Epidermal melanocyte (primary cell): ENCODE measurements around the gene SH3BGRL2.
"Not testable (repeated sequence)": the region's sequence is repeated elsewhere in the genome, so short reads cannot be mapped to it uniquely, and the experiment has no call there.

ENCODE experiments used
- DNase-seq: peaks from one replicate; pipeline ENCODE4 v3.0.0; 2011; ENCODE audit warnings: low spot score; ENCODE audit not compliant: insufficient read length

Gene SH3BGRL2

DNA sequence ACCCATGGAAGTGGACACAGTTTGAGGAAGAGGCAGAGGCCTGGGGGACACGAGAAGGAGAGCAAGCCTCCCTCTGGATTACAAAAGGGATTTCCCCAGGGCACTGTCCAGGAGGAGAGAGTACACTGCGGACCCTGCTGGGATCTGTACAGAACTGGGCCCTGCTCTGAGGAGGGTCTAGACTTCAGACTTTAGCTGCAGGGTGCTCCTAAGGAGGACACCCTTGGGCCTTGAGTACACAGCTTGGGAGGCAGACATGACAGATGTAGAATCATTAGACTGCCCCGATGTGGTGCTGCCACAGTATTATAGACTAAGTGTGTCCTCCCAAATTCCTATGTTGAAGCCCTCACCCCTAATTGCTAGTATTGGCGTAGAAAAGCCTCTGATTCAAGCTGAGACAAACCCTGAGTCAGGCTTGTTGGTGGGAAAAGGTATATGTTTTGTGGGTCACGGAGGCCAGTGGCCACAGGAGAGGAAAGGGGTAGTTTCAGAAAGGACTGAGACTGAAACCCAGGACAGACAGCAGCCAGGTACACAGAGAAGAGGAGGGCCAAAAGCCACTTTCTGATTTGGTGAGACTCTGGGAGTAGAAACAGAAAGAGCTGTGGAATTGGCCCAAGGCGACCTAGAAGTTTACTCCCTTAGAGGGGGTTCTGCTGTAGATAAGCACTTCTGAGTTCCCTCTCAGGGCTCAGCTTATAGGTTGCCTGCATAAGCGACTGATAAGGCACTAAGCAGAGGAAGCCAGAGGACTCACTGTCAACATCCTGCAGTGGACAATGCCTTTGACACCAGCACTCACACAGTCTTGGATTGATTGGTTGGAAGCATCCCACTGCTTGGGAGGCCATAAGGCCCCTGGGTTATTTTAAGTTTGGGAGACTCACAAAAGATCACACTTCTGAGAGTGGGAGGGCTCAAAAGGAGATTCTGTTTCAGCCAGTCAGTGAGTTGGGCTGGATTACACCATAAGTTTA lies 16.5 kb upstream of the SH3BGRL2 start:
- no peak for DNase-seq

GRCh38 chr6:79617518-79617941 lies 13.6 kb upstream of the SH3BGRL2 start:
- no peak for DNase-seq

- DNase-seq = not testable (repeated sequence)
Measured at GRCh38 chr6:79618425-79618824, 12.7 kb upstream of the SH3BGRL2 start.

DNA sequence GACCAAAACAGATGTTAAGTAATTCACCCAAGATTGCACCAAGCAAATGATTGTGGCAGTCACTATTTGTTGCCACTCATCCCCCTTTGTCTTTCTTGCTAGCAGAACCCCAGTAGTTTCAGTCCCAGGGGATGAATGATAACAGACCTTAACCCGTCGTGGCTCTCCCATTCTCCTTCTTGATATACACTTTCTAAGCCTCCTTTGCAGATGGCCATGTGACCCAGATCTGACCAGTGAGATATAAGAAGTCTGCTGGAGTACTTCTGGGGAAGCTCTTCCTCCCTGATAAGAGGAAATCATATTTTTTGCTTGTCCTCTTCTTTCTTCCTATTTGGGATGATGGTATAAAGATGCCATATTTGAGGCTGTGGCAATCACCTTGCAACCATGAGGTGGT lies 9.6 kb upstream of the SH3BGRL2 start:
- no peak for DNase-seq

GRCh38 chr6:79622364-79622763 lies 8.8 kb upstream of the SH3BGRL2 start:
- no peak for DNase-seq

DNA sequence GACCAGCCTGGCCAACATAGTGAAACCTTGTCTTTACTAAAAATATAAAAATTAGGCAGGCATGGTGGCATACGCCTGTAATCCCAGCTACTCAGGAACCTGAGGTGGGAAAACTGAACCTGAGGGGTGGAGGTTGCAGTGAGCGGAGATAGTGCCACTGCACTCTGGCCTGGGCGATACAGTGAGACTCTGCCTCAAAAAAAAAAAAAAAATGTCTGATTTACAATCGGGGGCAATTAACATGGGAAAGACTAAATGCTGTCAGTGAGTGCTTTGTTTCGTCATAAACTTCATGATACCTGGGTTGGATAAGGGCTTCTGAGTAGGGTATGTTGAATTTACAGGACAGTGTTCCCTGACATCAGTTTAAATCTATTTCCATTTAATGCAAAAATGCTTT lies 8.0 kb upstream of the SH3BGRL2 start:
- DNase-seq = no peak

DNA sequence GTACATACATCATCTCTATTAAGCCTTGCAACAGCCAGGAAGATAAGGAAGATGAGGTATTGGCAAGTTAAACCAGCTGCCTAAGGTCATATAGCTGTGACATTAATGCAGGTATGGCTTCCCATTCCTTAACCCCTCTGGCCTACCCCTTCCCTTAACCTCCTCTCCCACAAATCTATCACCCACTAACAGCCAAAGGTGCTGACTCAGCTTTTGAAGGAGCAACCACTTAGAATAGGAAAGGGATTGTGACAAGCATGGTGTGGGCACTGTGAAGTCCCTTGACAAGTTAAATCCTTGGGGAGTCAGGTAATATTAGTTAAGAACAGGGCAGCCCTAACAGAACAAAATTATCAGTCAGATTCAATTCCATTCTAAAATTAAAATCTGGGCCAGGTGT lies 5.4 kb upstream of the SH3BGRL2 start:
- no peak for DNase-seq

DNA sequence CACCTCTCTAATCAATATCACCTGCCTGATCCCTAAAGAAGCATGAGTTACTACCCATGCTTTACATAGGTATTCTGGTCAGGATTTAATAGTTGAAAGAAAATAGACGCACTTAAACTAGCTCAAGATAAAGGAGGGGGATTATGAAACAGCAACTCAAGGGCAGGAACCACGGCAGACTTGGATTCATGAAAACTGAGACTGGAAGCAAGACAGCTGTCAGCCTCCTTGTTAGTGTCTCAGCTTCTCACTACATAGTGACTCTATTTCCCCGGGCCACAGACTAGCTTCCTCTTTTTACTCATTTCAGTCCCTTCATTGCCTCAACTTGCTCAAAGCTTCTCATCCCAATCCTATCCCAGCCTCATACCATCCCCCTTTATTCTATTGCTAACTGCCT lies 4.3 kb upstream of the SH3BGRL2 start:
- DNase-seq = no peak

DNA sequence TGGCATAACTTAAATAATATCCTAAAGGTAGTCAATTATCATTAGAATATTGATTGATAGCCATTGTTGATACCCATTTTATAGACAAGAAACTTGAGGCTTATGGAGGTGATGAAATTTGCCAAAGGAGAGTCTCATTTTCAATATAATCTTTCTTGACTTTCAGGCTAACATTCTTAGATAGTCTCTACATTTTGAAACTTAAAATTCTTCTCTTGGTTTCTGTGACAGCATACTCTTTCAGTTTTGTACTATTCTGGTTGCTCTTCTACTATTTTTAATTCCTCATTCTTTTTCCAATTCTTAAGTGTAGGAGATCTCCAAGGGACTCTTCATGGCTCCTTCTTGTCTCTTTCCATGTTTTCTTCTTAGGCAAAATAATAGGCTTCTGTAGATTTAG lies 3.7 kb upstream of the SH3BGRL2 start:
- no peak for DNase-seq

DNA sequence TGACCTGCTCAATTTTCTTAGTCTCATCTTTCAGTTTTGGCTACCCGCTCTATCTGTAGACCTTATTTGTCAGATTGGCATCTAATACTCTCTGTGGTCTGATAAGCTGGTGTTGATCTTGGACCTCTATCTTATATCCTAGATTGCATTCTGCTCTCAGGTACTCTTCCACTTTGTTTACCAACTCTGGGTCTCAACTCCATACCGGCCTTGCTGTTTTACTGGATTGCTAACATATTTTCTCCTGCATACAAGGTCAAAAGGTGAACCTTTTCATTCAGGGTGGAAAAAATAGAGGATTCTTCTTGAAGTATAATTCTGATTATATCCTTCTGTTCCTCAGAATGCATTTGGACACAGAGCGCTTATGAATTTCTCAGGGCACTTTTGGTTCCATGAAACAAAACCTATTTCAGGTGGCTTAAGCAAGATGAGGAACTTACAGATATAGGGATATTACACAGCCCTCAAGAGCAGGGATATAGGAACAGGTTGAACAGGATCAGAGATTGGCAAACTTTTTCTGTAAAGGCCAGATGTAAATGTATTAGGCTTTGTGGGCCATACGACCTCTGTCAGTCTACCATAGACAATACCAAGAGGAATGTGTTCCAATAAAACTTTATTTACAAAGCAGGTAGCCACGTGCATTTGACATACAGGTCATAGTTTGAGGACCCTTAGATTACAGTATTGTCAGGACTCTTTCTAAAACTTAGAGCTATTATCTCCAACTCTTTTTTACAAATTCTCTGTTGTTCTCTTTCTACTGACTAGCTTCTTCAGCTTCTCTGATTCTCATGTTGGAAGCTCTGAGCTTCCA lies 2.5 kb upstream of the SH3BGRL2 start:
- DNase-seq = no peak

DNA sequence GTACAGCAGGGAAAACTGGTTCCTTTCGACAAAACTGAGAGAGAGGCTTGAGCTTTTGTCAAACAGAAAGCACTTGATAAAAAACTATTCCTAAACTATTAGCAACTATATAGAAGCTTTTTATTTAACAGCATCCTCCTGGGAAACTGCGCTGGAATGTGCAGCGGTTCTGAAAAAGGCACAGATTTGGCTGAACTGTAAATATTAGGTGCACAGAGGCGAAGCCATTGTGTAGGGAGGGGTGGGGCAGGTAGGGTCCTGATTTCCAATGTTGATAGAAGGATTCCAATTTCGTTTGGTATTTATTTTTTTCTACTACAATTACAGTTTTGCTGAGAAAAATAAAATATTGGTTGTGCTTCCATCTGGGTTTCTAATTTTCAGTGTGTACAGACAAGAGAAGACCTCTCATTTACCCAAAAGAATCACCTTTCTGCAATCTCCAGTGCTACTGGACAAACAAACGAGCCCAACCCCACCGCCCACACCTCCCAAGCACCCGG lies 698 bp upstream of the SH3BGRL2 start:
- DNase-seq = no peak

DNA sequence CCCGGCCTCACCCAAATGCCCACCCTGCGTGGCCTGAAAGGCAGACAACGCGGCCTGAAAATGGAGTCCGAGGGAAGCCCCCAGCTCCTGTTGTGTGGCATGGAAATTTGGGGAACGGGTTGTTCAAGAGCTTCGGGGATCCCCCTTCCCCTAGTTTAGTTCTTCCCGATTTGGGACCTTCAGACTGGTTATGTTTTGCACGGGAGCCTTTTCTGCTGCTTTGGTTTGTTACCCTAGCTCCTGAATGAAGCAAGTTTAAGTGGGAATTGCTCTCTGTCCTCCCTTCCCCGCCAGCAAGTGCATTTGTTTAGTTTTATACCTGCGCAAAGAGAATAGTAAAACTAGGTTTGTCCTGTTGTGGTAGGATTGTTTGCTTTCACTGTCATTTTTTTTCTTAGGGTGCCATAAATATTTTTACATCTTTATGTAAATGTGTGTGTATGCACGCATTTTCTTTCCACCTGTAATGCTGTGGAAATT lies 604 bp downstream of the SH3BGRL2 start:
- DNase-seq = no peak

- DNase-seq = no peak
Measured at GRCh38 chr6:79632580-79632979, 1.5 kb downstream of the SH3BGRL2 start.

GRCh38 chr6:79634491-79635231 lies 3.5 kb downstream of the SH3BGRL2 start:
- no peak for DNase-seq

DNA sequence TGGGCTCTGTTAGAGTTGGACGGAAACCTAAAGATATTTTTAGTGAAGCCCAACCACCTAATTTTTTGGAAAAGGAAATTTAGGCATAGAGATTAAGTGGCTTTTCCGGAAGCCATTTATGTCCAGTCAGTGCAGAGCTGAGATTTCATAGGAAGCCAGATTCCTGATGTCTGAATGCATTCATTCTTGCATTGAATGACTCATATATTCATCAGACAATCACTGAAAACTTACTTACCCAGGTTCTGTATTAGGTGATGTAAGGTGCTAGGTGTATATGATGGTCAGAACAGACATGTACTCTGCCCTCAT lies 4.1 kb downstream of the SH3BGRL2 start:
- no peak for DNase-seq

DNA sequence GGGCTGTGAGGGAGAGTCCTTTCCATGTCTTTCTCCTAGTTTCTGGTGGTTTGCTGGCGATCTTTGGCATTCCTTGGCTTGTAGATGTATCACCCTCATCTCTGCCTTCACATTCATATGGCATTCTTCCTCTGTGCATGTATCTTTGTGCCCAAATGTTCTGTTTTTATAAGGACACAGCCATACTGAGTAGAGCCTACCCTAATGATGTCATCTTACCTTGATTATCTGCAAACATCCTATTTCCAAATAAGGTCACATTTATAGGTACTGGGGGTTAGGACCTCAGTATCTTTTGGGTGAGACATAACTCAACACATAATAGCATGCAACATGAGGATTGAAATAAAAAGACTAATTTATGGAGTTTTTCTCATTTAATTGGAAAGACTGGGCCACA lies 5.5 kb downstream of the SH3BGRL2 start:
- DNase-seq = no peak

GRCh38 chr6:79640146-79641111 lies 9.3 kb downstream of the SH3BGRL2 start:
- no peak for DNase-seq

DNA sequence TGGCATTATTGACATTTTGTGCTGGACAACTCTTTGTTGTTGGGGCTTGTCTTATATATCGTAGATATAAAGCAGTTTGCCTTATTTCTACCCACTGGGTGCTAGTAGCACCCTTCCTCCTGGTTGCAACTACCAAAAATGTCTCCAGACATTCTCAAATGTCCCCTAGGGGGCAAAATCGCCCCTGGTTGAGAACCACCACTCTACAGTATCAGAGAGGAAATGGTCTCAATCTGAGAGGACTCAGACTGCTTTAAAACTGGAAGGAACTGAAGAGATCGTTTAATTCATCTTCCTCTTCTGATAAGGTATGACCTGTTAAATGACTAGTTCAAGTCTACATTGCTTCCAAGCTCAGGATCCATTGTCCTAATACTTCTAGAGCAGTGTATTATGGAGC lies 14.9 kb downstream of the SH3BGRL2 start:
- no peak for DNase-seq

- no peak for DNase-seq
Measured at GRCh38 chr6:79646561-79646960, 15.4 kb downstream of the SH3BGRL2 start.

- DNase-seq = no peak
Measured at GRCh38 chr6:79647741-79648140, 16.6 kb downstream of the SH3BGRL2 start.
